NCI-H1048 (cell line): ENCODE measurements around the gene UBR2.
"Not testable (repeated sequence)": the region's sequence is repeated elsewhere in the genome, so short reads cannot be mapped to it uniquely, and the experiment has no call there.

Experiments
- DNase-seq: peaks from one replicate; lab custom pipeline; 2025; lab: John Stamatoyannopoulos, UW

Gene UBR2

DNA sequence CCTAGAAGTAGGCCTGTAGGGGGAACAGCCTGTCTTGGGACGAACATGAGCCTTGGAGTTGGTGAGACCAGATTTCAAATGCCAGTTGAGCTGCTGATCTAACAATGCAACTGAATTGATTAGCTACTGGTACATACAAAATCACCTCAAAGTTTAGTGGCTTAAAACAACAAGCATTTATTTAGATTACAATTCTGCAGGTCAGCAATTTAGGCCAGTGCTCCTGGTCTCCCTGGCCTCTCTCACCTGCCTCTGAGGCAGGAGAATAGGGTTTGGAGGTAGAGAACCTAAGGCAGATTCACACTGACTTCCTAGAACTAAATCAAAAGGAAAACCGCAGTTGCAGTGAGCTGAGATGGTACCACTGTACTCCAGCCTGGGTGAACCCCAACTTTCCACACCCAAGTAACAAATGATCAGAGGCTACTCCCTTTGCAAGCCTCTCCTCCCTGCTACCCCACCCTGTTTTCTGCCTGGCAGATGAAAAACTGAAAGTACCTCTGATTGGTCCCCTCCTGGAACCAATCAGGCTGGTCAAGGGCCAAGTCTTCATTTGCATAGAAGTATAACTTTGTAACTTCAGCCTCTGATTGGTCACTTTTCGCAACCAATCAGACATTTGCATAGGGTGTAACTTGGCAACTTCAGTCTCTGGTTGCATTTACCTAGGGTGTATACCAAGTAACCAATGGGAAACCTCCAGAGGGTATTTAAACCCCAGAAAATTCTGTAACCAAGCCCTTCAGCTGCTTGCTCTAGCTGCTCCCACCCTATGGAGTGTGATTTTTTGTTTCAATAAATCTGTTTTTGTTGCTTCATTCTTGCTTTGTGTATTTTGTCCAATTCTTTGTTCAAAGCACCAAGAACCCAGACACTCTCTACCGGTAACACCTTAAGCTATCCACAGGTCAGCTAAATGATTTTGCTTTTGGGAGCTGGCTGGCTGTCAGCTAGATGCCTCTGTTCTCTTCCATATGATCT lies 8.1 kb upstream of the UBR2 start:
- peak; percentile 79 for DNase-seq

DNA sequence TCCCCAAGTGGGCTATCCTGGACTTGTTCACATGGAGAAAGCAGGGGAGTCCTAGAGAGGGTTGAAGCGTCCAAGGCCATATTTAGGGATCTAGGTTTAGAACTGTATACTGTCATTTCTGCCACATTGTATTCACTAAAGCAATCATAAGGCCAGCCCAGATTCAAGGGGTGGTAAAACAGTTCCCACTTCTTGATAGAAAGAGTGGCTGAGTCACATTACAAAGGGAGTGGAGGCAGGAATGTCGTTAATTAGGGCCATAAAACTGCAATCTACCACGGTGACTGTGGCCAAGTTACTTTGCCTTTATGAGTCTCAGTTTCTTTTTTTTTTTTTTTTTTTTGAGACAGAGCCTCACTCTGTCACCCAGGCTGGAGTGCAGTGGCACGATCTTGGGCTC lies 7.4 kb upstream of the UBR2 start:
- DNase-seq: no peak

DNA sequence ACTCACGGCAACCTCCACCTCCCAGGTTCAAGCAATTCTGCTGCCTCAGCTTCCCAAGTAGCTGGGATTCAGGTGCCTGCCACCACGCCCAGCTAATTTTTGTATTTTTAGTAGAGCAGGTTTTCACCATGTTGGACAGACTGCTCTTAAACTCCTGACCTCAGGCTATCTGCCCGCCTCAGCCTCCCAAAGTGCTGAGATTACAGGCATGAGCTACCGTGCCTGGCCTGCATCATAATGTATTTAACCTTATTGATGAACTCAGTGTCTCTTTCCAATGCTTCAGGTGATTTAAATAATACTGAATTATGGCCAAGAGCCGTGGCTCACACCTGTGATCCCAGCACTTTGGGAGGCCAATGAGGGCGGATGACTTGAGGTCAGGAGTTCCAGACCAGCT lies 4.6 kb upstream of the UBR2 start:
- DNase-seq: not testable (repeated sequence)

DNA sequence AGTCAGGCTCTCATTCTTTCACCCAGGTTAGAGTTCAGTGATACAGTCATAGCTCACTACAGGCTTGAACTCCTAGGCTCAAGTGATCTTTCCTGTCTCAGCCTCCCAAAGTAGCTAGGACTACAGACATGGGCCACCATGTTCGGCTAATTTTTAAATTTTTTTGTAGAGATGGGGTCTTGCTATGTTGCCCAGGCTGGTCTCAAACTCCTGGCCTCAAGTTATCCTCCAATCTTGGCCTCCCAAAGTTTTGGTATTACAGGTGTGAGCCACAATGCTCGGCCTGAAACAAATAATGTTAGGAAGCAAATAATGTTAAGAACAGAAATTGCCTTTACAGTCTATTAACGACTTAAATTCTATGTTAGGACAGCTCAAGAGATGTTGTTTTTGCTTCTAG lies 1.8 kb upstream of the UBR2 start:
- no peak for DNase-seq

DNA sequence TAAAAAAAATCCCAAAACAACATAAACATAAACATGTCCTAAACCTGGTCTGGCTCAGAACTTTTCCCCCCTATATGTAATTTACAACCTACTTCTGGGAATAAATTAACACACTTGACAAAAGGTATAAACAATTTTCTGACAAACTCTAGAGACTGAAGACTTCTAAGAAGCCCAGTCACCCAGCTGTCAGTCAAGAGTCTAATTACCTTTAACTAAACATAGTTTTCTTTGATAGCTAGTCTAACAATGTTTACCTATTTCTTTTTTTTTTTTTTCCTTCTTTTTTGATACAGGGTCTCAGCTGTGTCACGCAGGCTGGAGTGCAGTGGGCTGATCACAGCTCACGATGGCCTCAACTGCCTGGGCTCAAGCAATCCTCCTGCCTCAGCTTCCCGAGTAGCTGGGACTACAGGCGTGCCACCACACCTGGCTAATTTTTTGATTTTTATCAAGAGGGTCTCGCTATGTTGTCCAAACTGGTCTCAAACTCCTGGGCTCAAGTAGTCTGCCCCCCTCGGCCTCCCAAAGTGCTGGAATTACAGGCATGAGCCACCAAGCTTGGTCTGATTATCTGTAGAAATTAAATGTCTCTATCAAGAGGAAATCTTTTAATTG lies 932 bp upstream of the UBR2 start:
- no peak for DNase-seq

DNA sequence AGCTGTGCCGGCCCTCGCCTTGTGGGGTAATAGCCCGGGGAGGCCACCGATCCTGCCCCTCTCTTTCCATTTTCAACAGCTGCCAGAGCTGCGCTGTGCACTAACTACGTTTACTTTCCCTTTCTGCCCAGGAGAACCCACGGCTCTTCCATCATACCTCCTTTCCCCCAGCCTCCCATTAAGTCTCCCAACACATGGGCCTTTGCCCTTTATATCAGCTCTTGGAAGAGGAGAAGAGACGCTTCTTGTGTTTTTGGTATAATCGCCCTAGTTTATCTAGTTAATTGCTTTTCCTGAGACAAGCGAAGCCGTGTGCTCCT lies 637 bp downstream of the UBR2 start:
- no peak for DNase-seq

DNA sequence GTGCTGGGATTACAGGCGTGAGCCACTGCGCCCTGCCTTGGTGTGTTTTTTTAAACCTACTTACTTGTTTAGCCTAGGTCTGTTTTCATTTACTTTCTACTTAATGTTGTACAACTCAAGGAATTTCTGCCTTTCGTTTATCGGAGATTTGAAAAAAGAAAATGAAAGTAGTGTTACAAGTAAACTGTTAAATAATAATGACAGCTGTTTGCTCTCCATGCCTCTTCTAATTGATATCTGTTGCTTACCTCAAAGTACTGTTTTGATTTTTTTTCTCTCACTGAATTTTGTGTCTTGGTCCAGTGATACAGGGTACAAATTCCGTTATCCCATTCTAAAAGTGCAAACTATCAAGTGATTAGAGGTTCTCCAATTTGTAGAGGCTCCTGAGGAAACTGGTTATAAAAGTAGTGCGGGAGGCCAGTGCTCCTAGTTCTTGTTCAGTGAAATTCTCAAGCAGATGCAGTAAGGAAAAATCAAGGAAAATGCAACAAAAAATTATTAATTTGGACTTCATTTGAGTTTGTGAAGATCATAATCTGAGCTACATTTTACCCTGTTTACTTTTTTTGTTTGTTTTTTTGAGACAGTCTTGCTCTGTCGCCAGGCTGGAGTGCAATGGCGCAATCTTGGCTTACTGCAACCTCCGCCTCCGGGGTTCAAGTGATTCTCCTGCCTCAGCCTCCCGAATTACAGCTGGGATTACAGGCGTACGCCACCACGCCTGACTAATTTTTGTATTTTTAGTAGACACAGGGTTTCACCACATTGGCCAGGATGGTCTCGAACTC lies 2.2 kb downstream of the UBR2 start:
- no peak for DNase-seq

DNA sequence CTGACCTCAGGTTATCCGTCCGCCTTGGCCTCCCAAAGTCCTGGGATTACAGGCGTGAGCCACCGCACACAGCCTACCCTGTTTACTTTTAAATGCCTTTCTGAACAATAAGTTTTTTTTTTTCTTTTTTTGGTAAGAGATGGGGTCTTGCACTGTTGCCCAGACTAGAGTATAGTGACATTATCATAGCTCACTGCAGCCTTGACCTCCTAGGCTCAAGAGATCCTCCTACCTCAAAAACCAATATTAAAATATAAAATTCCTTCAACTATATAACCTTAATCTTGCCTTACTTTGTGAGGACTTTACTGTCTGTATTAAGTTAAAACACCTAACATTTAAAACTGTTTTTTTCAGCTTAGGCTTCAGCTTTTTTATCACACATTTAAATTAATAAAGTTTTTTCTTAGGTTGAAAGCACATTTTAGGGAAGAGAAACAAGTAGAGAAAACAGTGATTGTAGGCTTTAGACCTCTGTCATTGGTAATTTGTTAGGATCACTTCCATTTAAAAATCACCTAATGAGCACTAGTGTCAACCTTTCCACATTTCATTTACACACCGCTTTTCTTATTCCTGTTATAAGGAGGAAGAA lies 2.9 kb downstream of the UBR2 start:
- no peak for DNase-seq

DNA sequence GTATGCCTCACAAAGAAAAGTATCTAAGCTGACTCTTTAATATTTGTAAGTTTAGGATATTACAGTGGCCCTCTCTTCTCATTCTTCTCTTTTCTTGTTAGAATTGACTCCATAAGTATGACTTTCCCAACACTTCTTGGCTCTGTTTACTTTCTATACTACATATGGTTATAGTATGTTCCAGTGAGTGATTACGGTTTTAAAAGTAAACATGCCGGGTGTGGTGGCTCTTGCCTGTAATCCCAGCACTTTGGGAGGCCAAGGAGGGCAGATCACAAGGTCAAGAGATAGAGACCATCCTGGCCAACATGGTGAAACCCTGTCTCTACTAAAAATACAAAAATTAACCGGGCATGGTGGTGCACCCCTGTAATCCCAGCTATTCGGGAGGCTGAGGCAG lies 3.4 kb downstream of the UBR2 start:
- not testable (repeated sequence) for DNase-seq

DNA sequence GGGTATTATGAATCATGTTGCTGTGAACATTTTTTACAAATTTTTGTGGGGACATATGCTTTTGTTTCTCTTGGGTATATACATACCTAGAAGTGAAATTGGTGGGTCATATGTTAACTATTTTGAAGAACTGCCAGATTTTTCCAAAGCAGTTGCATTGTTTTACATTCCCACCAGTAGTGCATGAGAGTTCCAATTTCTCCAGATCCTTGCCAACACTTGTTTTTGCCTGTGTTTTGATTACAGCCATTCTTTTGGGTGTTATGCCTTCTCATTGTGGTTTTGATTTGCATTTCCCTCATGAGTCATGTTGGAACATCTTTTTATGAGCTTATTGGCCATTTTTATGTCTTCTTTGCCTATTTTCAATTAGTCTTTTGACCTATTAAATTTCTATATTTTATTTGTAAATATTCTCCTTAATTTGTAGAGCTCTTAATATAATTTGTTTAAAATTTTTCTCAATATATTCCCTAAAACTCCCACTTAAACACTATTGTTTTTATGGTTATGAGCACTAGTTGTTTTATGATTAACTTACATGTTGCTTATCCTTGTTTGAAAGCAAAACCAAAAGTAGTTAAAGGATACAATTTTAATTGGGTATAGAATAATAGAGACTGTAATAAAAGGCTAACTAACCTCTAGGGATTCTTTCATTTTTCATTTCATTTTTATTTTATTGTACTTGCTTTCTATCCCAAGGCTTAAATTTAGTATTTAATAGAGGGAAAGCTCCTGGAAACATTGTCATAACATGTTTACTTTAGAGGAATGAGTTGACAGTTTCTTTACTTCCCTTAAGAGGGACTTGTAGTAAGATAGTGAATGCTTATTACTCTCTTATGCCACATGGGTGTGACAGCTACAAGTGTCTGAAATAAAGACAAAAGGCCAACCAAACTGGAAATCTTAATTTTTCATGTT lies 5.5 kb downstream of the UBR2 start:
- no peak for DNase-seq

DNA sequence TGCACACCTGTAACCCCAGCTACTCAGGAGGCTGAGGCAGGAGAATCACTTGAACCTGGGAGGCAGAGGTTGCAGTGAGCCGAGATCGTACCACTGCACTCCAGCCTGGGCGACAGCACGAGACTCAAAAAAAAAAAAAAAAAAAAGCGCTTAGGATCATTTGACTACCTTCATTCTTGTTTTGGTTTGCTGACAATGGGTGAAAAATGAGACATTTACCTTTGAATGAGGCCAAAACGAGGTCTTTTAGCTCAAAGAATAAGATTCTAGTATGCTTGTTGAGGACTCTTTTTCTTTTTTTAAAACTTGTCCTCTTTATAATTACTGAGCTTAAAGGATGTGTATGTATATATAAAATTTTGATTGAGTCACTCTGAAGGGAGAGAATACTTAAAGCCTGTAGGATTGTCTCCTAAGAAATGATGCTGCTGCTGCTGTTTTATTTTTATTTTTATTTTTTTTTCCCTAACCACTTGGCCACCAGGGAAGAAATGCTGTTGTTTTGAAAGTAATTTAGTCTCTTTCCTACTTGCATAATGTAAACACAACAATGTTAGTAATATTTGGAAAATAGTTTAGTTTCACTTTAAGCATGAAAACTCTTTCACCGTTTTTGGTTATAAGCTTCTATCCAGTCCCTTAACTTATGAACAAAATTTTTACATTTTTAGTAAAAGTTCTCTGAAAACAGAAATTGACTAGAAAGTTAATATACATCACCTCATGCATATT lies 7.9 kb downstream of the UBR2 start:
- DNase-seq: no peak

DNA sequence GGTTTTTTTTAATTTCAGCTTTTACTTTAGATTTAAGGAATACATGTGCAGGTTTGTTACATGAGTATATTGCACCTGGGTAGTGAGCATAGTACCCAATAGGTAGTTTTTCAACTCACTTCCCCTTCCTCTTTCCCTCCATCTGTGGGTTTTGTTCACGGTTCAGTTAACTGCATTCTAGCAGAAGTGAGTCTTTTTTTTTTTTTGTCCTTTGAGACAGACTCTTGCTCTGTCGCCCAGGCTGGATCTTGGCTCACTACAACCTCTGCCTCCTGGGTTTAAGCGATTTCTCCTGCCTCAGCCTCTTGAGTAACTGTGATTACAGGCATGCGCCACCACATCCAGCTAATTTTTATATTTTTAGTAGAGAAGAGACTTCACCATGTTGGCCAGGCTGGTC lies 8.7 kb downstream of the UBR2 start:
- DNase-seq: no peak

DNA sequence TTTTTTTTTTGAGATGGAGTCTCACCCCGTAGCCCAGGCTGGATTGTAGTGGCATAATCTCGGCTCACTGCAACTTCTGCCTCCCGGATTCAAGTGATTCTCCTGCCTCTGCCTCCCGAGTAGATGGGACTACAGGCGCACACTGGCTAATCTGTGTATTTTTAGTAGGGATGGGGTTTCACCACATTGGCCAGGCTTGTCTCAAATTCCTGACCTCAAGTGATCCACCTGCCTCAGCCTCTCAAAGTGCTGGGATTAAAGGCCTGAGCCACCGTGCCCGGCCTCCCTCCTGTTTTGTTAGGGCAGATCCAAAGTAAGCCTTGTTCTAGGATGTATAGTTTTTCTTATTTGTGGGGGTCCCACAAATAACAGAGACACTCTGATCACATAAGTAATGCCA lies 12.7 kb downstream of the UBR2 start:
- not testable (repeated sequence) for DNase-seq

DNA sequence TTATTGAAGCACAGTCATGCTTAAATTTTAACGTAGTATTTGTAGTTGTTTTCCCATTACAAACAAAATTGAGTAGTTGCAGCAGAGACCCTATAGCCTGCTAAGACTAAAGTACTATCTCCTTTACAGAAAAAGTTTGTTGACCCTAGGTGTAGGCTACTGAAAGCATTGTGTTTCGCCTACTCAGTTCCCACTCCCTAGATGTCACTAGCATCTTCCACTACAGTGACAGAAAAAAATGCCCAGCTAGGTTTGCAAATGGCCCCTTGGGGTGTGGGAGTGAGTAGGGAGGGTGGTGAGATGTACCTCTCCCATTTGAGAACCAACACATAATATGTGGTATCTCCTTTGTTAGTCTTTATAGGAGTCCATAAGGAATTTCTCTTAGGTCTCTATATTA lies 34.5 kb downstream of the UBR2 start:
- DNase-seq: no peak

DNA sequence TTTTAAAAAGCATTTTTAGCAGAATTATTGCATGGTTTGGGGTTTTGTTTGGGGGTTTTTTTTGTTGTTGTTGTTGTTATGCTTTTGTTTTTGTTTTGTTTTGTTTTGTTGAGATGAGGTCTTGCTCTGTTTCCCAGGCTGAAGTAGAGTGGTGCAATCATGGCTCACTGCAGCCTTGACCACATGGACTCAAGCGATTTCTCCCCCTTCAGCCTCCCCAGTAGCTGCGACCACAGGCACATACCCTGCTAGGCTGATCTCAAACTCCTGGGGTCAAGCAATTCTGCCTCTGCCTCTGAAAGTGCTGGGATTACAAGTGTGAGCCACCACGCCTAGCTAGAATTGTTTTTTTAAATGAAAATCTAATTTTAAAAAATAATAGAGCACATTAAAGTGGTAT lies 35.7 kb downstream of the UBR2 start:
- no peak for DNase-seq

DNA sequence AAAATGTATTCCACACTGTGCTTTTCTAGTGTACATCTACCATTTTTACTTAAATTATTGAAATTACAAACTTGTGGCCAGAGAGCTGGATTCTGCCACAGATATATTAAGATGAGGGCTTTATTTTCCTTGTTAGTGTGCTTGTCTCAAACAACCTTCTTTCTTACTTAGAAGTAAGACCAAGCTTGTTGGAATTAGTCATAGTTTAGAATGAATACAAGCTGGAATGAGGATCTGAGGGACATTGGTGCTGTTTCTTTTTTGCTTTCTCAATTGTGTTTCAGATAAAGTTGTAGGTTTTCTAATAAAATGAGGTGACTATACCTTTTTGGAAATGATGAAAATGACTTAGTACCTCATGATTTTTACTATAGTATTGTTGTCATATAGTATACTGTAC lies 40.3 kb downstream of the UBR2 start:
- no peak for DNase-seq

DNA sequence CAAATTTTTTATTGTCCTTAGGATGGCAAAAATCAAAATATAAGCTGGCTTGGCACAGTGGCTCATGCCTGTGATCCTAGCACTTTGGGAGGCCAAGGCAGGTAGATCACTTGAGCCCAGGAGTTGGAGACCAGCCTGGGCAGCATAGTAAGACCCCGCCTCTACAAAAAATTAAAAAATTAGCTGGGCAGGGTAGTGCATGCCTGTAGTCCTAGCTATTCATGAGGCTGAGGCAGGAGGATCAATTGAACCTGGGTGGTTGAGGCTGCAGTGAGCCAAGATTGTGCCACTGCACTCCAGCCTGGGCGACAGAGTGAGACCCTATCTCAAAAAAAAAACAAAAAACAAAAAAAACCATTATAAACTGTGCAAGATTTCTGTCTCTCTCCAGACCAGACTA lies 40.9 kb downstream of the UBR2 start:
- not testable (repeated sequence) for DNase-seq

DNA sequence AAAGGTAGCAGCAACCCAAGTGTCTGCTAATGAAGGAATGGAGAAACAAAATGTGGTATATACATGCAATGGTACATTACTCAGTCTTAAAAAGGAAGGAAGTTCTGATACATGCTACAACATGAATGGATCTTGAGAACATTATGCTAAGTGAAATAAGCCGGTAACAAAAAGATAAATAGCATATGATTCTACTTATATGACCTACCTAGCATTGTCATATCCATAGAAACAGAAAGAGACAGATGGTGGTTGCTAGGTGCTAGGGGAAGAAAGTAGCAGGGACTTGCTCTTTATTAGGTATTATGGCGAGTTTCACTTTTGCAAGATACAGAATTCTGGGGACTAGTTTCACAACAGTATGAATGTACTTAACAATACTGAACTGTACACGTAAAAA lies 46.6 kb downstream of the UBR2 start:
- no peak for DNase-seq

DNA sequence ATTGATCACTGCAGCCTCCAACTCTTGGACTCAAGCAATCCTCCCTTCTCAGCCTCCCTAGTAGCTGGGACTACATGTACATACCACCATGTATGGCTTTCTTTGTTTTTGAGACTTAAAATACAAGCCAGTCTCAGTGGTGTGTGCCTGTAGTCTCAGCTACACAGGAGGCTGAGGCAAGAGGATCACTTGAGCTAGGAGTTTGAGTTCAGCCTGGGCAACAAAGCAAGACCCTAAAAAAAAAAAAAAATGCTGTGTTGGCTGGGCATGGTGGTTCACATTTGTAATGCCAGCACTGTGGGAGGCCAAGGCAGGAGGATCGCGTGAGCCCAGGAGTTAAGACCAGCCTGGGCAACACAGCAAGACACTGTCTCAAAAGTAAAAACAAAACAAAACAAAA lies 51.7 kb downstream of the UBR2 start:
- DNase-seq: no peak

DNA sequence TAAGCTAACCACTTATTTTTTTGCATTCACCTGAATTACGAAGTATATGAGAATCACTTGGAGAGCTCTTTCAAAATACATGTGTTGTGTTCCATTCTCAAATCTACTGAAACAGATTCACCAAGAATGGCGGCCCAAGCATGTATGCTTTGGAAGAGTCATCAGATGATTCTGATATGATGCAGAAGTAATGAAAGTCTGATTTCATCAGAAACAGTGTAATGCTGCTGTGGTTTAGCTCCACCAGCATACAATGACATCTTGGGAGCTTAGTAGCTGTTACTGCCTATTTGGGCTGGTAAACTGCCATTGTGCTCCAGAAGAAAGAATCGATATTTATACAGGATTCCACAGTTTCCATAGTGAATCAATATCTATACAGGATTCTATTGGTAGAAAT lies 52.9 kb downstream of the UBR2 start:
- DNase-seq: no peak

DNA sequence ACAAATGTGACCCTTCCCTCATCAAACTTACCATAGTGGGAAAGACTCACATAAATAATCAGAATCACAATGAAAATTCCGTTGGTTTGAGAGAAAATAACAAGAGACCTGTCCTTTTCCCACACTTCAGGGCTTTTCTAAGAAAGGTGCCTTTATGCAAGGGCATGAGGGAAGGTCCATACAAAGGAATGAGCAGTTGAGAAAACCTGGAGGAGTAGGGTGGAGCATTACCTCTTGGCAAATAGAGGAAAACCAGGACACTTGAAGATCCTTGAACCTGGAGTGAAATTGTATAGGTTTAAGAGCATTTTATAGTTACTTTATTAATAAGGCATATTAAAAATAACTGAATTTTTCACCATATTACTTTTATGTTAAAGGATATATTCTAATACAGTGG lies 54.3 kb downstream of the UBR2 start:
- DNase-seq: no peak
